ENCODE data around the gene TATDN2.
"Not testable (repeated sequence)": the region's sequence is repeated elsewhere in the genome, so short reads cannot be mapped to it uniquely, and the experiment has no call there.

TATDN2 gene

DNA sequence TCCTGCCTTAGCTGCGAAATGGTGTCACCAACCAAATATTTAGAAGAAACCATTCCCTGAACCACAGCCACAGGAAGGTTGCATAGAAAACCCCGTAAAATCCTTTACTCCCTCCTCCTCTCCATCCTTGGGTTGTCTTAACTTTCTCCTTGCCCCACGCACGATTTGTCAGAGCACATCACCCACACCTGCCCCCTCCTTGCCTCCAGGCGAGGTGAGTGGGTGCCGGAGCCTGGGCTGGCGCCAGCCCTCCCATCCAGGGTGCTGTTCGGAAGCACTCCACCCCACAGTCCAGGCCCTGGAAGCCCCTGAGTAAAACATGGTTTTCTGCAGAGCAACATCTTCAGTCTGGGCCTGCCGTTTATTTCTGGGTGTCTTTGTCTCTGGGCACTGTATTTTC, 40.8 kb downstream of the TATDN2 start:
- no peak for DNase-seq (ENCODE audit: low read depth in 4 of 4, low spot score in 1 of 4)

DNA sequence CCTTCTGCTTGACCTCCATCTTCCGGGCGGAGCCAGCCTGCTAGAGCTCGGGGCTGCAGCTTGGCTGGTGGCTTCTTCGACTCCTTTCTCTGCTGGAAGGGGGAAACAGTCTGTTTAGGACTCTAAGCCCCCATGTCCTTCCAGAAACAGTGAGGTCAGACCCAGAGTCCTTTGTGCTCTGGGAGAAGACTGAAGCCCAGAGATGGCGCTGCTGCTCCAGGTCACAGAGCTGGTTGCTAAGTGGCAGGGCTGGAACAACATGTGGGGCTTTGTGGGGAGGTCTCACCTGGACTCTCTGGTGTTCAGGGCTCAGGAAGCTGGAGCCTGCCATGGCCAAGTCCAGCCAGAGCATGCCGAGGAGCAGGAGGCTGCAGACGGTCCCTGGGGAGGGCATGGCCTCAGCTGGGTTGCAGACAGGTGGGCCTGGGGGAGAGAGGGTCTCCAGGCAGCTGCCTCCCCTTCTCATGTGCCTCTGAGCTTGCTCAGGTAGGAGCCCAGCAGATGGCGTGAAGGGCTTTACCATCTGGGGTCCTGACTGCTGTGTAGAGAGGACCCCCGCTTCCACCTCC, 41.6 kb downstream of the TATDN2 start:
- DNase-seq (ENCODE audit: low read depth in 4 of 4, low spot score in 1 of 4): no peak

DNA sequence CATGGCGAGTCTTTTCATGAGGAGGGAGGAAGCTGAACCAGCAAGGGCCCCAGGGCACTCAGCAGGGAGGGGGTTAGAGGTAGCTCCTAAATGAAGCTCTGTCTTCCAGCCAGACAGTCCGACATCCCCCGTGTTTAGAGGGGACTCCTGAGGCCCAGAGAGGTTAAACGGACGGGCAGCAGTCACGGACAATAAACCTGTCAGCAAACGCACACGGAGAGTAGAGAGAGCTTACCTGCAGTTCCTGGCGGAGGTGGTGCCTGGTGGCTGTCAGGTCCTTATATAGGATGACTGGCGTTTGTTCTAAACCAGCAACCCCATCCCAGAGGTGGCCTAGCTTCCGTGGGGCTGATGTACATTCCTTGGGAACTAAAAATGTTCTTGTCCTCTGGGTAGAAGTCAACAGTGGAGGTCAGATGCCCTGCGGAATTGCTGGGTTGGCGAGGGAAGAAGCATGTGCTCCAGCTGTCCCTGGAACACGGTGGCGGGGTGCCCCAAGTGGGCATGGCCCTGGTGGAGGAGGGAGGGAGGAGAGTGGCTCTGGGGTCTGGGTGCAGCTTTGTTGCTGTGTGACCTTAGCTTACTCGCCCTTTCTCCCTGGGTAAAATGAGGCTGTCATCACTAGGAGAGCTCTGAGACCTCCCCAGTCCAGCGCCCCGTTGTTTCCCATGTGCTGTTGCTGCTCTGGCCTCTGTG, 42.4 kb downstream of the TATDN2 start:
- DNase-seq (ENCODE audit: low read depth in 4 of 4, low spot score in 1 of 4): no peak

DNA sequence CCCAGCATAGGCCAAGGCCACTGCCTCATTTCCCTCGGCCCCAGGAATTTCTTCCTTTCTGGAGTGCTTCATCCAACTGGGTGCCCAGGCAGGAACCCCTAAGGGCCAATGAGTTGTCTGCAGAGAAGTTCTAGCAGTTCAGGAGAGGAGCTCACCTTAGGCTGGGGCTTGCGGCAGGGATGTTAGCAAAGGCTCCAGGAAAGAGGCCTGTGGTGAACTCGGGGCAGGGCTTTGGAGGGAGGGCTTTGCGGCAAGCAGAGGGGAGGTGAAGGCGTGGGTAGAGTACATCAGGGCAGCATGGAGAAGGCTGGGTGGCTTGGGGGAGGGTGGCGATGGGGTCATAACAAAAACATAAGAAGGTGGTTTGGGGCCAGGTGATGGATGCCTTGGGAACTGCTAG, 43.4 kb downstream of the TATDN2 start:
- DNase-seq (ENCODE audit: low read depth in 4 of 4, low spot score in 1 of 4): no peak

DNA sequence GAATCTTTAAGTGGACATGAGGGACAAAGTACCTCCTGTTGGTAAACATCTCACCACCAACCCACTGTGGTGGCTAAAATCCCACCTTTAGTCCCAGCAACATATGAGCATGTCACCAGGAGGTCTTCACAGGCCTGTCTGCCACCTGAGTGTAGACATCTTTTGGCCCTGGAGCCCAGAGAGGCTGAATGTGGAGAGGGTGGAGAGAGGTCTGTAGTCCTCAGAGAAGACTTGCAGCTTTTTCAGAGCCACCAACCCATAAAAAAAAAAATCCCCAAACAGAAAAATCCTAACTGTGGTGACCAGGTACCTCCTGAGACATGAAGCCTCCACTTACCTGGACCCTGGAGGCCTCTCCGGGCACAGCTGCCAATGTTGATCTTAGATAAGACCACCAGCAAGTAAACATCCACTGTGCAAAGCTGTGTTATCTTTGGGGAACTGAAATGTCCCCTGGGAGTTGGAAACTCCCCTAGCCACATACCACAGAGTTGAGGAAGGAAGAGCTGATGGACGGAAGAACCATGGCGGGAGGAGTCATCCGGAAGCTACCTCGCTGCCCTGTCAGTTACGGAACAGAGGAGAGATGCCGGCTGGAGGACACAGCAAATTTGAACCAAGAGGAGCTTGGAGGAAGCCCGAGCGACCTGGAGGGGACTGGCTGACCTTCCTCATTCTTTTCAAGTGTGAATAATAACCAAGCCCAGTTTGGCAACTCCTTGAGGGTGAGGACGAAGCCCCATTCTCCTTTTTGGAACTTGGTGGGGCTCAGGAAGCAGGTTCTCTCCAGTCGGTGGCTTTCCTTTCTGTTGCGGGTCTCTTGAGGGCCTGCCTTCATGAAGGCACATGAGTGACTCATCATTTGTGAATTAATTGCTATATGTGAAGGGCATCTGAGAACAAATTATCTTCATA, 44.5 kb downstream of the TATDN2 start, which contains the start of gene GHRL:
TSS of gene GHRL (minus strand) at position 443 of the 915 bp plus-strand sequence. CDS start 2,767 bp downstream, outside the sequence.
- no peak for DNase-seq (ENCODE audit: low read depth in 4 of 4, low spot score in 1 of 4)

DNA sequence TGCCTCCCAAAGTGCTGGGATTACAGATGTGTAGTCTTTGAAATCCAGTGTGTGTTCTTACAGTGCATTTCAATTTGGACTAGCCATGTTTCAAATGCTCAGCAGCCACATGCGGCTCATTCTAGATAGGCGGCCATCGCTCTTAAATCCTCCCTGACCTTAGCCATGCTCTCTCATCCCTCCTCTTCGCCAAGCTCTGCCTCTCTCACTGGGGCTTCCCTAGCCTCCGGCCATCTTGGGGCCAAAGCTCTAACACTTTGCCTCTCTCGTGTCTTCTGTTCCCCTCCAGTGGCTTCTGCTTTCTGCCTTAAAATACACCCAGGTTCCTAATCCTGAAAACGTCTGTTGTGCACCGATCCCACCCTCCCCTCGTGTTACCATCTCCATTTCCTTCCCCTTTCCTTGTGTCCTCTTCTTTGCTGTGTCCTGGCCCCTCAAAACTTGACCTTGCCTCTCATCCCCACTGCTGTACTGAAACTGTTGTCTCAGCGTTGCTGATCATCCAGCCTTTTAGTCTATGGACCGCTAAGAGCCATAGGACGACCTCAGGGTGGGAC, 45.8 kb downstream of the TATDN2 start:
- DNase-seq (ENCODE audit: low read depth in 4 of 4, low spot score in 1 of 4): no peak

DNA sequence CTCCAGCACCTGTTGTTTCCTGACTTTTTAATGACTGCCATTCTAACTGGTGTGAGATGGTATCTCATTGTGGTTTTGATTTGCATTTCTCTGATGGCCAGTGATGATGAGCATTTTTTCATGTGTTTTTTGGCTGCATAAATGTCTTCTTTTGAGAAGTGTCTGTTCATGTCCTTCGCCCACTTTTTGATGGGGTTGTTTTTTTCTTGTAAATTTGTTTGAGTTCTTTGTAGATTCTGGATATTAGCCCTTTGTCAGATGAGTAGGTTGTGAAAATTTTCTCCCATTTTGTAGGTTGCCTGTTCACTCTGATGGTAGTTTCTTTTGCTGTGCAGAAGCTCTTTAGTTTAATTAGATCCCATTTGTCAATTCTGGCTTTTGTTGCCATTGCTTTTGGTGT, 49.8 kb downstream of the TATDN2 start:
- DNase-seq (ENCODE audit: low read depth in 4 of 4, low spot score in 1 of 4): not testable (repeated sequence)

DNA sequence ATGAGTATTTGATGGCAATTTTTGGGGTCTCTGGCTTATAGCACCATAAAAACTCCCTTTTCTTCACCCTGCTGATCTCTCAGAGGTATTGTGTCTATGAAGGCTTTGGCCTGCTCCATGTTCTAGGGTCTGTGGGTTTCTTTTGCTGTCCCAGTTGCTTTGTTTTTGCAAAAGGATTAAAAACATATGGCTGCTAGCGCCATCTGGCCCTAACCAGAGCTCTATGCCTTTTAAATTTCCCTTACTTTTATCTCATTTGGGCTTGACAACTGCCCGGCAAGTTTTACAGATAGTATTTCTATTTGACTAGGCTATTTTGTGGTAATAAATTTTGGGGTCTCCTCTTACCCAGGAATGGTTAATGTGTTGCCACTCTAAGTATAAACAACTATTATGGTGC, 50.9 kb downstream of the TATDN2 start:
- DNase-seq (ENCODE audit: low read depth in 4 of 4, low spot score in 1 of 4): no peak

DNA sequence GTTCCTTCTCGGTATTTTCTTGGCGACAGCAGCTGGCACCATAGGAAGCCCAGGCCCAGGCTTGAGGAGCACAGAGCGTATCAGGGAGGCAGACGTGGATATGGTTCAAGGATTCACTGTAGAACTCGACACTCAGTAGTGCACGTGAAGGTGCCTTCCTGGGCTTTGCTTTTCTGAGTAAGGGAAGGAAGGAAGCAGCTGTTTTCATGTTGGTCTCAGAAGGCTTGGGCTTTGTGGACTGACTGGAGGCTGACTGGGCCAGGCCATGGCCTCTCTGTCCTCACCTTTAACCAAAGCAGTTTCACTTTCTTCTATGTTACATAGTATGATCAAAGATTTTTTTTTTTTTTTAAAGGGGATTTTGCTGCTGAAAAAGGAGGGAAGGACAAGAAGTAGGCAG, 51.4 kb downstream of the TATDN2 start:
- no peak for DNase-seq (ENCODE audit: low read depth in 4 of 4, low spot score in 1 of 4)

DNA sequence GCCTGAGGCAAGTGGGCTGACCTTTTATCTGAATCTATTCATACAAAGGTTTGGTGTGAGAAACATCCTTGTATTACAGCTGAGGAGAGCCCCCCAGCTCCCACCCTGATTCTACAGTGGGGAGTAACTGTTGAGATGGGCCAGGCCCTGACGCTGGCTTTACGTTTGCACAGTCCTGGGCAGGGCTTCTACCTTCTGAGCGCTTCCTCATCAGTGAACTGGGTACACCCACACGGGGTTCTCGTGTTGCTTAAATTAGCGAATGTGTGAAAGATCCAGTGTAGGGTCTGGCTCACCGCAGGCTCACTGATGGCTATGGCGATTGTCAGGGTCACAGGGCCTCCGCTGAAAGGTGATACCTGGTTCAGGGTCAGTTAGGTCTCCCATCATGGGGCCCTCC, 51.8 kb downstream of the TATDN2 start:
- no peak for DNase-seq (ENCODE audit: low read depth in 4 of 4, low spot score in 1 of 4)

DNA sequence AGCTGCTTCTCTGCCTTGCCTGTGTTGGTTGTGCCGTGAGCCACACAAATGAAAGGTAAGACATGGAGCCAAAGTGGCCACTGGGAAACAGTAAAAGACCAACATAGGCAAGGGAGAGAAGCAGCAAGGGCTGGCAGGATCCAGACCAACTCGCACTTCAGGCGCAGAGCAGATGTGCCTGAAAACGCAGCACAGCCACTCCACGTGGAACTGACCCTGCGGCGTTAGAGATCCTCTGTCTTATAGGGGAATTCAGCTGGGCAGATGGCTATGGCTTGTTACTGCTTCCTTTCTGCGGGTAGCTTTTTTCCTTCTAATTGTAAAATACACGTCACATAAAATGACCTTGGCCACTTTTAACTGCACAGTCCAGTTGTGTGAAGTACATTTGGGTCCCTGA, 54.8 kb downstream of the TATDN2 start:
- no peak for DNase-seq (ENCODE audit: low read depth in 4 of 4, low spot score in 1 of 4)

DNA sequence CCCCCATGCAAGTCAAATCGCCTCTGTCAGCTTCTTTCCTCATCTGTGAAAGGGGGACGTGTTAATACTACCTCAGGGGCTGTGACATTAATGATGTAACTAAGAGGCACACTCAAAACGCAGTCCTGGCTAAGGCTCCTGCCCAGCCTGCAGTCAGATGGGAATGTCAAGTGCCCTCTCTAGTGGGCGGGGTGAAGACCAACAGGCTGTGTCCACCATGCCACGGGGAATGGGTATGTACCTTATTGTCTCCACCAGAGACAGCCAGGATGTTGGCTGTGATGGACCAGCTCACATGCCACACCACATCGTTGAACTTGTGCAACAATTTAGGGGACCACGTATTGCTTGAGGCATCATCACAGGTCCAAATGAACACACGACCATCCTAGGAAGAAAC, 55.5 kb downstream of the TATDN2 start:
- no peak for DNase-seq (ENCODE audit: low read depth in 4 of 4, low spot score in 1 of 4)

DNA sequence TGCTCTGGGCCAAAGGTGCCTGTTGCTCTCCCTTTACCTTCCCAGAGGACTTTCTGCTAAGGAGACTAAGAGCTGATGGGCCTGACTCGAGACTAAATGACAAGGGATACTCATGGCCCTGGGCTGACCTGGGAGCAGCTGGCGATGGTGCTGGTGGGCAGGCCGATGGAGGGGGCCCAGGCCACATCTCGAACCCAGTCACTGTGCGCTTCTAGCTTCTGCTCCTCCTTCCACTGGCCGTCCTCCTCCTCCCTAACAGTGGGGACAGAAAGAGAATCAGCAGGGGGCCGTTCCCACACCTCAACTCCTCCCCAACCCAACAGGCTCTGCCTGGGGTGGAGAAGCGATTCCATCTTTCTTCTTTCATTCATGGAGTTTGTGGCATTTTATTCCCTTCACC, 56.6 kb downstream of the TATDN2 start:
- DNase-seq (ENCODE audit: low read depth in 4 of 4, low spot score in 1 of 4): no peak

DNA sequence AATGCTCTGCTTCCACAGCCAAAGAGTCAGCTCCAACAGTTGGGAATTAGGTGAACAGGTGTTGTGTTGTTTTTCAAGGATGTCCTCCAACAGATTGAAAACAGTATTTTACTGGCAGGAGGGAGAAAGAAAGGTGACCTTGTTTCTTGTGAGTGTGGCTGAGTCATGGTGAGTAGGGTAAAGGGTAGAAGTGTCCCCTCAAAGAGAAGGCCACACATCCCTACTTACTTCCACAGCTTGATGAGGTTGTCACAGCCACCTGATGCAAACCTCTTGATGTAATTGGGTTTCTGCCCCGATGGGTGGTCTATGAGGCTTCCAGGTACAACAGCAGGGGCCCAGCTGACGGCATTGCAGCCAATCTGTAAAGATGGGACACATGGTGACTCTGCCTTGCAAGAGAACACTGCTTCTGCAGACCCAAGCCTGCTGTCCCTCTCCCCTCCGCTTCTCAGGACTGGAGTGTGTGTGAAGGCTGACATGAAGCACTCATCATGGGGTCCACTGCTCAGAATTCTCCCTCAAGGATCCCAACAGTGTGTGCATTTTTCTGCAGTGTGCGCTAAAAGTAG, 57.2 kb downstream of the TATDN2 start:
- DNase-seq (ENCODE audit: low read depth in 4 of 4, low spot score in 1 of 4): no peak

DNA sequence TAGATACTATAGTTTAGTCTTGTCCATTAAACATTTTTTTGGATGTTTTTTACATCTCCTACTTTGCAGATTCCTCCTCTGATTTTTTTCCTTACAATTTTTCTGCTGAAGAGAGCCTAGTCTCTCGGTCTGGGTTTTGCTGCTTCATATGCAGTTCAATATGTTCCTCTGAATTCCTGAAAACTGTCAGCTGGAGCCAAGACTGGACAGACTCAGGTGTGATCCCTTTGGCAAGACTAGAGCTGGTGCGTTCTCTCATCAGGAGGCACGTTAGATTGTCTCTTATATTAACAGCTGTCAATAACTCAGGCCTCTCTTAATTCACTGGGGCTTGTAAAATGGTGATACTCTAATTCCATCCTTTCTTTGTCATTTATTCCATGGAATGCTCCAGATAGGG, 57.9 kb downstream of the TATDN2 start:
- DNase-seq (ENCODE audit: low read depth in 4 of 4, low spot score in 1 of 4): no peak

DNA sequence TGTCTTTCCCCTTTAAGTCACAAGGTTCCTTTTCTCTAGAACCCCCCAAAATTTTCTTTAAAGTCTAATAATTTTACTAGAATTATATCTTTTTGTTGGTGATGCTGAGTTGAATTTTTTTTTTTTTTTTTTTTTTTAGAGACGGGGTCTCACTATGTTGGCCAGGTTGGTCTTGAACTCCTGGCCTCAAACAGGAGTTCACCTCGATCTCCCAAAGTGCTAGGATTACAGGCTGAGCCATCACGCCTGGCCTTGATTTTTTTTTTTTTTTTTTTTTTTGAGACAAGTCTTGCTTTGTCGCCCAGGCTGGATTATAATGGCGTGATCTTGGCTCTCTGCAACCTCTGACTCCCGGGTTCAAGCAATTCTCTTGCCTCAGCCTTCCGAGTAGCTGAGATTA, 60.4 kb downstream of the TATDN2 start:
- no peak for DNase-seq (ENCODE audit: low read depth in 4 of 4, low spot score in 1 of 4)

DNA sequence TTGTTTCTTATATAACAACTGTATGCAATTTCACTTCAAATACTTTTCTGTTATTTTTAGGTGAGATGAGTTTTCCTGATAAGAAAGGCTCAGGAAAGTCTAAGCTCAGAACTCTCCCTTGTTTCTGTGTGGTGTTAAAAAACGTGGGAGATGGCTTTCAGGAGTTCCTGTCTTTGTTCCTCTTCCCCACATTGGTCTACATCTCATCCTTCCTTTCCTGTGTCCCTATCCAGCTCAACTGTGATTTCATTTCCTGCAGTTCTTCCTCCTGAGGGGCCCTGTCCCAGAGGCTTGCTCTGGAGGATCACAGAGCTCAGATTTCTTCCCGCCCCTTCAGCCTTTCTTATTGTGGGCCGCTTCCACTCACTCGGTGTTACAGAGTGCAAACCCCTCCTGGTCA, 61.5 kb downstream of the TATDN2 start:
- no peak for DNase-seq (ENCODE audit: low read depth in 4 of 4, low spot score in 1 of 4)

DNA sequence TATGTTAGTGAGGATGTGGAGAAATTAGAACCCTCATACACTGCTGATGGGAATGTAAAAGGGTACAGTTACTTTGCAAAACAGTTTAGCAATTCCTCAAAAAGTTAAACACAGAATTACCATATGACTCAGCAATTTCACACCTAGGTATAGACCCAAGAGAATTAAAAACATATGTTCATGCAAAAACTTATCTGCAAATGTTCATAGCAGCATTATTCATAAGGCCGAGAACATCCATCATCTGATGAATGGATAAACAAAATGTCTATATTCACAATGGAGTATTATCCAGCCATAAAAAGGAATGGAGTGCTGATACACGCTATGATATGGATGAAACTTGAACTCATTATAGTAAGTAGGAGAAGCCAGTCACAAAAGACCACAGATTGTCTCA, 62.3 kb downstream of the TATDN2 start:
- DNase-seq (ENCODE audit: low read depth in 4 of 4, low spot score in 1 of 4): no peak

DNA sequence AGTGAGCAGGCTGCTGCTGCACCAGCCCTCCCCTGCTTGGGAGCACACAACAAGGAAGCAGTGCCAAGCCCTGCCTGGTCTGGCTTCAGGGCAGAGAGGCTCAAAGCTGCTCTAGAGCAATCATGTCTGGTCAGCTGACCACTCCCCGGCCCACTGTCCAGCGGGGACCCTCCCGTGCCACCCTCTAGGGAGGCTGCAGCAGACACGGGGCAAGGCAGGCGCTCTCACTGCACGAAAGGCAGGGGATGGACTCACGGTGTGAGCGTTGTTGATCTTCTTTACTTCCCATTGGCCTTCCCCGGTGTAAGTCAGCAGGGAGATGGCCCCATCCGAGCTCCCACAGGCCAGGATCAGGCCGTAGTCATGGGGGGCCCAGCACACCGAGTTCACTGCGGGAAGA, 63.5 kb downstream of the TATDN2 start:
- DNase-seq (ENCODE audit: low read depth in 4 of 4, low spot score in 1 of 4): no peak

DNA sequence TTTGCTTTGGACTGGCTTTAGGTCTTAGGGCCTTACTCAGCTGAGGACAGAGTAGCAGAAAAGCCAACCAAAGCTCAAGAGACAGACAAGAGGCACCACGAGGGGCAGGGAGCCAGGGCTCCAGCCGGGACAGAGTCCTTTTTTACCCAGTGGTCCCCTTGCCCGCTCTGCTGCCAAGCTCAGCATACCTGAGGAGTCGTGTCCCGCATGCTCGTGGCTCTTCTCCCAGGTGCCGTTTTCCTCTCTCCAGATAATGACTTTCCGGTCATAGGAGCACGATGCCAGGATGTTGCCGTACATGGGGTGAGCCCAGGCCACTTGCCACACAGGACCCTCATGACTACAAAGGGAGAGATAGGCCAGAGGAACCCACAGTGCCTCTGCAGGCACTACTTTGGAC, 64.1 kb downstream of the TATDN2 start:
- no peak for DNase-seq (ENCODE audit: low read depth in 4 of 4, low spot score in 1 of 4)

DNA sequence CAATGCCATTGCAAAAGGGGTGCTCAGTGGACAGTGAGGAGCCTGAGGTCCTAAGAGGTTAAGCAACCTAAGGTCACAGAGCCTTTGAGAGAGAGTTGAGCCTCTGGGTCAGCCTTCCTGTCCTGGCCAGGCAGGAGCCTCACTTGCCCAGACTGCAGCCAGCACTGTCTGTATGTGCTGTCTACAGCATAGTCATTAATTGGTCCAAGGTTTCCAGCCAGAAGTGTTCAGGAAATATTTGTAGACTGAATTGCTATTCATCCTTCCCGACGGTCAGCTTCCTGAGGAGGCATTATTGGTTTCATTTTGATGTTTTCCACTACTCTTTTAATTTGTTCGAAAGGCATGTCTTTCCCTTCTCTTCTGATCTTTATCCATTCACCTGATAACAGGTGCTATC, 64.6 kb downstream of the TATDN2 start:
- no peak for DNase-seq (ENCODE audit: low read depth in 4 of 4, low spot score in 1 of 4)

DNA sequence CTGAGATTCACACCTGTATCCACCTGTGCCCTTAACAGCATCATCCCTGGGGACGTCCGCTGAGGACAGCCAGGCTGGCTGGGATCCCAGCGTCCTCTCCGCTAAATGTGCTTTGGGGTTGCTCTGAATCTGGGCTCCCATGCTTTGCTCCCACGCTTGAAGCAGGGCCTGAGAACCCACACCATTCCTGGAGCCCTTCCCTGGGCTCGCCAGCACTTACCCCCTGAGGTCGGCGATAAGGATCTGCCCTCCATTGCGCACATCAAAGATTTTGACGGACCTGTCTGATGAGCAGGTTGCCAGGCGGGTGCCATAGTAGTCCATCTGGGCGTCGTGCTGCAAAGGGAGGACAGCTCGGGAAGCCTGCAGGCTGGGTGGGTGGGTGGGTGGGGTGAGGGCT, 66.8 kb downstream of the TATDN2 start:
- no peak for DNase-seq (ENCODE audit: low read depth in 4 of 4, low spot score in 1 of 4)

Measured in stimulated activated CD4-positive, alpha-beta T cell treated with anti-CD3 and anti-CD28 coated beads, Interleukin-1b, Interleukin-23, amount 100 ng/mL, for 24 hours (primary cell).